Neural cell (in vitro differentiated cells): ENCODE results near the gene EIF2B2. TPM values are rescaled to one million over a fixed set of nuclear protein-coding genes. Genes with fewer than 3 reads are reported as not detected.

ENCODE experiments used
- H2AFZ ChIP-seq: fragments of 200-600, 300-800 bp; sonication (generic), shearing (Covaris generic); 2 replicates; pipeline ENCODE4 v1.6.0; 2014; ENCODE audit warnings: low read depth, mild to moderate bottlenecking, antibody characterized with exemption, low read length, moderate library complexity
- H3F3A ChIP-seq: fragments of 200-600 bp; shearing (Covaris generic); 2 replicates; pipeline ENCODE4 v1.6.1; 2016; ENCODE audit warnings: mild to moderate bottlenecking, moderate library complexity, mixed read lengths, antibody characterized with exemption, low read length; ENCODE audit not compliant: insufficient read depth, poor library complexity, severe bottlenecking
- H3K27ac ChIP-seq: fragments of 200-600, 300-800 bp; sonication (generic), shearing (Covaris generic); 2 replicates; pipeline ENCODE4 v1.5.1; 2014; ENCODE audit warnings: mild to moderate bottlenecking, low read length, moderate library complexity
- H3K27me3 ChIP-seq: fragments of 300-800, 200-600 bp; sonication (generic), shearing (Covaris generic); 2 replicates; pipeline ENCODE4 v1.6.0; 2014; ENCODE audit warnings: mild to moderate bottlenecking, low read depth, low read length, moderate library complexity; ENCODE audit not compliant: insufficient read depth
- H3K36me3 ChIP-seq: fragments of 300-800, 200-600 bp; sonication (generic), shearing (Covaris generic); 2 replicates; pipeline ENCODE4 v1.5.1; 2014; ENCODE audit warnings: mild to moderate bottlenecking, antibody characterized with exemption, low read length, moderate library complexity; ENCODE audit not compliant: insufficient read depth
- H3K4me2 ChIP-seq: fragments of 300-800, 200-600 bp; sonication (generic), shearing (Covaris generic); 2 replicates; pipeline ENCODE4 v1.6.0; 2014; ENCODE audit warnings: mild to moderate bottlenecking, low read length
- H3K4me3 ChIP-seq: fragments of 300-800, 200-600 bp; sonication (generic), shearing (Covaris generic); 2 replicates; pipeline ENCODE4 v1.5.1; 2014; ENCODE audit warnings: mild to moderate bottlenecking, low read length, moderate library complexity
- H3K79me2 ChIP-seq: fragments of 200-600 bp; shearing (Covaris generic); replicated peaks from 2 replicates; pipeline ENCODE4 v1.6.0; 2014; ENCODE audit warnings: mild to moderate bottlenecking, low read length, moderate library complexity; ENCODE audit not compliant: insufficient read depth
- H3K9ac ChIP-seq: fragments of 300-800, 200-600 bp; sonication (generic), shearing (Covaris generic); 2 replicates; pipeline ENCODE4 v1.6.1; 2016; ENCODE audit warnings: mild to moderate bottlenecking, low read length, mixed read lengths
- H3K9me2 ChIP-seq: fragments of 200-600 bp; shearing (Covaris generic); 2 replicates; pipeline ENCODE4 v1.6.1; 2016; ENCODE audit warnings: mild to moderate bottlenecking, low read length, mixed read lengths; ENCODE audit not compliant: insufficient read depth
- H3K9me3 ChIP-seq: fragments of 200-600, 300-800 bp; sonication (generic), shearing (Covaris generic); 2 replicates; pipeline ENCODE4 v1.6.1; 2016; ENCODE audit warnings: mild to moderate bottlenecking, mixed run types, low read length, moderate library complexity, mixed read lengths
- H4K20me1 ChIP-seq: fragments of 200-600 bp; shearing (Covaris generic); 2 replicates; pipeline ENCODE4 v1.6.1; 2016; ENCODE audit warnings: mild to moderate bottlenecking, mixed run types; ENCODE audit not compliant: insufficient read depth
- CTCF ChIP-seq: fragments of 450-650 bp; IDR thresholded peaks from 2 replicates; pipeline ENCODE4 v1.5.1; 2014; ENCODE audit warnings: antibody characterized with exemption, mild to moderate bottlenecking, moderate library complexity; ENCODE audit not compliant: poor library complexity, severe bottlenecking
- EP300 ChIP-seq: fragments of 450-650 bp; conservative IDR thresholded peaks from 2 replicates; pipeline ENCODE4 v1.6.1; 2014; ENCODE audit warnings: antibody characterized with exemption, mild to moderate bottlenecking, moderate library complexity; ENCODE audit not compliant: poor library complexity, severe bottlenecking
- EZH2 ChIP-seq: fragments of 200-600, 300-800 bp; shearing (Covaris generic), sonication (generic); IDR thresholded peaks from 2 replicates; pipeline ENCODE4 v1.6.1; 2014; ENCODE audit warnings: antibody characterized with exemption, low read length, borderline replicate concordance, mild to moderate bottlenecking; ENCODE audit not compliant: insufficient read depth, poor library complexity, severe bottlenecking
- MXI1 ChIP-seq: fragments of 450-650 bp; conservative IDR thresholded peaks from 2 replicates; pipeline ENCODE4 v1.6.1; 2014; ENCODE audit warnings: antibody characterized with exemption, mild to moderate bottlenecking; ENCODE audit not compliant: poor library complexity, severe bottlenecking
- POLR2AphosphoS5 ChIP-seq: IDR thresholded peaks from 2 replicates; pipeline ENCODE4 v1.6.1; 2012
- RAD21 ChIP-seq: fragments of 450-650 bp; conservative IDR thresholded peaks from 2 replicates; pipeline ENCODE4 v1.6.1; 2014; ENCODE audit warnings: antibody characterized with exemption, mild to moderate bottlenecking, moderate library complexity
- SMC3 ChIP-seq: fragments of 450-650 bp; conservative IDR thresholded peaks from 2 replicates; pipeline ENCODE4 v1.6.1; 2014; ENCODE audit warnings: antibody characterized with exemption, mild to moderate bottlenecking, moderate library complexity; ENCODE audit not compliant: poor library complexity
- TAF1 ChIP-seq: IDR thresholded peaks from 2 replicates; pipeline ENCODE4 v1.6.1; 2012; ENCODE audit warnings: low read depth
- polyA plus RNA-seq: library from polyadenylated mRNA; depleted of rRNA; stranded (reverse); fragments of >200 nt; gene quantifications from 2 replicates; pipeline ENCODE4 v1.2.3, GENCODE V29; 2014
- TF ChIP-seq, protein P1 (sequence below): IDR thresholded peaks from 2 replicates; pipeline ENCODE4 v1.6.1; 2012; ENCODE audit warnings: borderline replicate concordance

Gene EIF2B2
- polyA plus RNA-seq, 1 donor from 2014 or later = 43.1 TPM

- H3K9me3 ChIP-seq = no peaks in the 10 kb centered on the region
- H4K20me1 ChIP-seq = no peaks in the 10 kb centered on the region
- H3K4me2 ChIP-seq = no peak overlapping the region
- no peak overlapping the region for H3K27ac ChIP-seq
- H3K79me2 ChIP-seq = no peaks in the 10 kb centered on the region
- H2AFZ ChIP-seq = no peak overlapping the region
- H3F3A ChIP-seq = no peaks in the 10 kb centered on the region
- no peak for TF ChIP-seq EP300
- TF ChIP-seq EZH2 = no peak
- no peak for TF ChIP-seq SMC3
- no peak for TF ChIP-seq POLR2AphosphoS5
- TF ChIP-seq CTCF = no peak
- TF ChIP-seq TAF1 = no peak
- TF ChIP-seq RAD21 = no peak
- TF ChIP-seq MXI1 = no peak
- TF ChIP-seq, protein P1, sequence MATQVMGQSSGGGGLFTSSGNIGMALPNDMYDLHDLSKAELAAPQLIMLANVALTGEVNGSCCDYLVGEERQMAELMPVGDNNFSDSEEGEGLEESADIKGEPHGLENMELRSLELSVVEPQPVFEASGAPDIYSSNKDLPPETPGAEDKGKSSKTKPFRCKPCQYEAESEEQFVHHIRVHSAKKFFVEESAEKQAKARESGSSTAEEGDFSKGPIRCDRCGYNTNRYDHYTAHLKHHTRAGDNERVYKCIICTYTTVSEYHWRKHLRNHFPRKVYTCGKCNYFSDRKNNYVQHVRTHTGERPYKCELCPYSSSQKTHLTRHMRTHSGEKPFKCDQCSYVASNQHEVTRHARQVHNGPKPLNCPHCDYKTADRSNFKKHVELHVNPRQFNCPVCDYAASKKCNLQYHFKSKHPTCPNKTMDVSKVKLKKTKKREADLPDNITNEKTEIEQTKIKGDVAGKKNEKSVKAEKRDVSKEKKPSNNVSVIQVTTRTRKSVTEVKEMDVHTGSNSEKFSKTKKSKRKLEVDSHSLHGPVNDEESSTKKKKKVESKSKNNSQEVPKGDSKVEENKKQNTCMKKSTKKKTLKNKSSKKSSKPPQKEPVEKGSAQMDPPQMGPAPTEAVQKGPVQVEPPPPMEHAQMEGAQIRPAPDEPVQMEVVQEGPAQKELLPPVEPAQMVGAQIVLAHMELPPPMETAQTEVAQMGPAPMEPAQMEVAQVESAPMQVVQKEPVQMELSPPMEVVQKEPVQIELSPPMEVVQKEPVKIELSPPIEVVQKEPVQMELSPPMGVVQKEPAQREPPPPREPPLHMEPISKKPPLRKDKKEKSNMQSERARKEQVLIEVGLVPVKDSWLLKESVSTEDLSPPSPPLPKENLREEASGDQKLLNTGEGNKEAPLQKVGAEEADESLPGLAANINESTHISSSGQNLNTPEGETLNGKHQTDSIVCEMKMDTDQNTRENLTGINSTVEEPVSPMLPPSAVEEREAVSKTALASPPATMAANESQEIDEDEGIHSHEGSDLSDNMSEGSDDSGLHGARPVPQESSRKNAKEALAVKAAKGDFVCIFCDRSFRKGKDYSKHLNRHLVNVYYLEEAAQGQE = no peak
- no peaks in the 10 kb centered on the region for H3K27me3 ChIP-seq
- no peaks in the 10 kb centered on the region for H3K9me2 ChIP-seq
- no peak overlapping the region for H3K4me3 ChIP-seq
- H3K9ac ChIP-seq = no peak overlapping the region
- no peaks in the 10 kb centered on the region for H3K36me3 ChIP-seq
Measured at GRCh38 chr14:74976264-74977113, 26.2 kb upstream of the EIF2B2 start.

GRCh38 chr14:74977164-74977900 lies 25.4 kb upstream of the EIF2B2 start:
- Histone ChIP-seq H3K27me3 (no peaks in the 10 kb centered on the region), H3K27ac (no peak overlapping the region)

More at GRCh38 chr14:74977164-74977900, 25.4 kb upstream of the EIF2B2 start:
- H3K9me2 ChIP-seq = no peaks in the 10 kb centered on the region
- no peaks in the 10 kb centered on the region for H3K36me3 ChIP-seq
- no peaks in the 10 kb centered on the region for H3F3A ChIP-seq
- H3K9me3 ChIP-seq = no peaks in the 10 kb centered on the region
- no peak overlapping the region for H3K9ac ChIP-seq
- TF ChIP-seq EP300 (no peak), CTCF (no peak), RAD21 (no peak), SMC3 (no peak), TAF1 (no peak), POLR2AphosphoS5 (no peak), EZH2 (no peak), MXI1 (no peak)
- TF ChIP-seq, protein P1 = no peak
- H4K20me1 ChIP-seq = no peaks in the 10 kb centered on the region
- H3K4me3 ChIP-seq = no peak overlapping the region
- H2AFZ ChIP-seq = no peak overlapping the region
- H3K4me2 ChIP-seq = no peak overlapping the region
- H3K79me2 ChIP-seq = no peaks in the 10 kb centered on the region
